Panc1 (cell line): Measurements from ENCODE around the gene FIBP. TPM values are rescaled to one million over a fixed set of nuclear protein-coding genes. Genes with fewer than 3 reads are reported as not detected.

Experiments used
- ATAC-seq: fragments of 200-7000 bp; cut with Tn5 transposase; 2 replicates; pipeline ENCODE4 v1.9.1; 2020; ENCODE audit warnings: mild to moderate bottlenecking, moderate library complexity
- BruUV-seq: library from RNA; stranded (reverse); fragments of 400-500 nt; replicated peaks from 2 replicates; lab custom pipeline; 2021; lab: Mats Ljungman, UMichigan
- CTCF ChIA-PET: fragments of 300-600 bp; sonication (Branson Sonifier 250); formaldehyde crosslinking; loops from one replicate; lab custom pipeline; 2022; ENCODE audit warnings: antibody characterized with exemption; lab: Charles Lee
- POLR2A ChIA-PET: fragments of 300-600 bp; sonication (Branson Sonifier 250); formaldehyde crosslinking; loops from one replicate; lab custom pipeline; 2022; ENCODE audit warnings: antibody characterized with exemption; lab: Charles Lee
- DNase-seq: peaks from one replicate; pipeline ENCODE4 v3.0.0-alpha.2; 2010; ENCODE audit warnings: low read depth, low spot score
- H3K27ac ChIP-seq: 2 replicates; pipeline ENCODE4 v1.5.1; 2011; ENCODE audit warnings: mild to moderate bottlenecking, low read length, inconsistent platforms
- H3K27me3 ChIP-seq: fragments of 200-500 bp; sonication (Bioruptor generic); 2 replicates; pipeline ENCODE4 v1.6.0; 2014; ENCODE audit warnings: low read length, inconsistent platforms; ENCODE audit not compliant: control insufficient read depth, insufficient read depth
- H3K36me3 ChIP-seq: fragments of 200-500 bp; sonication (Bioruptor generic); 2 replicates; pipeline ENCODE4 v1.5.1; 2014; ENCODE audit warnings: inconsistent platforms, mild to moderate bottlenecking, low read length, moderate library complexity; ENCODE audit not compliant: control insufficient read depth, insufficient read depth
- H3K4me1 ChIP-seq: 2 replicates; pipeline ENCODE4 v1.5.1; 2011; ENCODE audit warnings: inconsistent platforms, mild to moderate bottlenecking, low read length, moderate library complexity; ENCODE audit not compliant: control insufficient read depth, insufficient read depth
- H3K4me3 ChIP-seq, 2 experiments: 2 replicates each; pipeline ENCODE4 v1.5.1; 2011 to 2012; ENCODE audit warnings: low read depth in 2 of 2, low read length in 2 of 2, mild to moderate bottlenecking in 2 of 2, inconsistent platforms in 1 of 2, moderate library complexity in 1 of 2
- H3K9me3 ChIP-seq: fragments of 200-500 bp; sonication (Bioruptor generic); 2 replicates; pipeline ENCODE4 v1.5.1; 2014; ENCODE audit warnings: low read depth, mild to moderate bottlenecking, inconsistent platforms, low read length, moderate library complexity; ENCODE audit not compliant: control insufficient read depth, insufficient read depth
- POLR2AphosphoS5 ChIP-seq: IDR thresholded peaks from 2 replicates; pipeline ENCODE4 v1.6.1; 2012; ENCODE audit warnings: mild to moderate bottlenecking, low read depth, low read length, moderate library complexity
- REST ChIP-seq, 2 experiments: IDR thresholded peaks; 2 replicates each; pipeline ENCODE4 v1.6.1; 2011 to 2012; ENCODE audit warnings: low read depth in 2 of 2, control low read depth in 1 of 2, low read length in 1 of 2, mild to moderate bottlenecking in 1 of 2, moderate library complexity in 1 of 2; ENCODE audit not compliant: insufficient read depth in 1 of 2
- SIN3A ChIP-seq: IDR thresholded peaks from 2 replicates; pipeline ENCODE4 v1.6.1; 2012; ENCODE audit warnings: low read depth, mild to moderate bottlenecking, low read length, moderate library complexity, borderline replicate concordance; ENCODE audit not compliant: insufficient read depth
- TCF7L2 ChIP-seq: IDR thresholded peaks from 2 replicates; pipeline ENCODE4 v1.6.1; 2011; ENCODE audit warnings: mild to moderate bottlenecking, low read depth, low read length, inconsistent platforms
- in situ Hi-C: cut with HindIII; loops from 2 replicates; pipeline ENCODE4 v1.10.0; 2016; ENCODE audit warnings: low sequenced_read_pairs, low pct_unique_long_range_greater_than_20kb
- intact Hi-C: fragments of 100-400 bp; cut with micrococcal nuclease; formaldehyde crosslinking; loops from one replicate; pipeline ENCODE4 v1.10.0; 2022; ENCODE audit not compliant: unreplicated experiment
- total RNA-seq: library from RNA; stranded (reverse); gene quantifications from one replicate; pipeline ENCODE4 v1.2.1, GENCODE V29; 2021; ENCODE audit not compliant: unreplicated experiment
- TF ChIP-seq, protein P1 (sequence below): fragments of 450-650 bp; IDR thresholded peaks from 2 replicates; pipeline ENCODE4 v1.5.1; 2017; ENCODE audit warnings: mild to moderate bottlenecking

FIBP gene
- total RNA-seq, 1 experiment from 2014 or later, result 105 TPM

- Histone ChIP-seq H3K4me1 (peaks cover 60% of the 10 kb centered on the region), H3K9me3 (no peaks in the 10 kb centered on the region), H3K27me3 (no peaks in the 10 kb centered on the region), H3K36me3 (no peaks in the 10 kb centered on the region; the same call in 1 of the 2 replicates), H3K4me3 (peak overlapping the region; percentile 82 to 89), H3K27ac (peak overlapping the region; percentile 87)
- in situ Hi-C loops (no loop called here), intact Hi-C loops (no loop called here)
- ChIA-PET POLR2A (interaction anchor here (3.2 to 4.4 kb wide), 2 partner anchors 16 to 19 kb away, joined by 20 to 37 read pairs; no protein-coding TSS in a partner anchor), CTCF (interaction anchor here (0.6 kb wide), 1 partner anchor 220 kb away, joined by 4 read pairs; no protein-coding TSS in a partner anchor)
- TF ChIP-seq SIN3A (no peak), TCF7L2 (no peak), REST (IDR thresholded peaks at IDR 0.05; ENCODE audit: insufficient read depth in 1 of 2, low read depth in 2 of 2, low read length in 1 of 2) (no peak), POLR2AphosphoS5 (no peak; the same call in 1 of the 2 replicates)
- TF ChIP-seq, protein P1, sequence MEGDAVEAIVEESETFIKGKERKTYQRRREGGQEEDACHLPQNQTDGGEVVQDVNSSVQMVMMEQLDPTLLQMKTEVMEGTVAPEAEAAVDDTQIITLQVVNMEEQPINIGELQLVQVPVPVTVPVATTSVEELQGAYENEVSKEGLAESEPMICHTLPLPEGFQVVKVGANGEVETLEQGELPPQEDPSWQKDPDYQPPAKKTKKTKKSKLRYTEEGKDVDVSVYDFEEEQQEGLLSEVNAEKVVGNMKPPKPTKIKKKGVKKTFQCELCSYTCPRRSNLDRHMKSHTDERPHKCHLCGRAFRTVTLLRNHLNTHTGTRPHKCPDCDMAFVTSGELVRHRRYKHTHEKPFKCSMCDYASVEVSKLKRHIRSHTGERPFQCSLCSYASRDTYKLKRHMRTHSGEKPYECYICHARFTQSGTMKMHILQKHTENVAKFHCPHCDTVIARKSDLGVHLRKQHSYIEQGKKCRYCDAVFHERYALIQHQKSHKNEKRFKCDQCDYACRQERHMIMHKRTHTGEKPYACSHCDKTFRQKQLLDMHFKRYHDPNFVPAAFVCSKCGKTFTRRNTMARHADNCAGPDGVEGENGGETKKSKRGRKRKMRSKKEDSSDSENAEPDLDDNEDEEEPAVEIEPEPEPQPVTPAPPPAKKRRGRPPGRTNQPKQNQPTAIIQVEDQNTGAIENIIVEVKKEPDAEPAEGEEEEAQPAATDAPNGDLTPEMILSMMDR, result no peak
- DNase-seq, result no peak
- no TSS peak for BruUV-seq
- ATAC-seq, result no peak
Measured at GRCh38 chr11:65896034-65896999, 8.0 kb upstream of the FIBP start.

- Histone ChIP-seq H3K27me3 (no peaks in the 10 kb centered on the region), H3K36me3 (no peaks in the 10 kb centered on the region; the same call in 1 of the 2 replicates), H3K9me3 (no peaks in the 10 kb centered on the region), H3K4me3 (peak overlapping the region; percentile 82 to 89; a peak in 3 of 4 replicates), H3K4me1 (peaks cover 54% of the 10 kb centered on the region), H3K27ac (peak overlapping the region; percentile 87)
- in situ Hi-C loops (no loop called here), intact Hi-C loops (no loop called here)
- no TSS peak for BruUV-seq
- ATAC-seq (no peak), DNase-seq (no peak)
- CTCF ChIA-PET, result interaction anchor here (0.6 kb wide), 1 partner anchor 219 kb away, joined by 4 read pairs; no protein-coding TSS in a partner anchor
- TF ChIP-seq REST (IDR thresholded peaks at IDR 0.05; ENCODE audit: insufficient read depth in 1 of 2, low read depth in 2 of 2, low read length in 1 of 2) (no peak), TCF7L2 (no peak), SIN3A (no peak), POLR2AphosphoS5 (no peak; the same call in none of the 2 replicates)
- TF ChIP-seq, protein P1, result no peak
- POLR2A ChIA-PET, result interaction anchor here (0.6 to 4.4 kb wide), 5 partner anchors 16 to 379 kb away, joined by 3 to 37 read pairs (median 6); no protein-coding TSS in a partner anchor
Measured at GRCh38 chr11:65895482-65895981, 7.3 kb upstream of the FIBP start.
